ENCODE data around the gene CRHR1. TPM values are rescaled to one million over a fixed set of nuclear protein-coding genes. Genes with fewer than 3 reads are reported as not detected.

The CRHR1 gene
- total and polyA plus RNA-seq, 8 donors = not detected

GRCh38 chr17:45770632-45771270, 13.4 kb upstream of the CRHR1 start:
- no peaks in the 10 kb centered on the region for H3K9me3 ChIP-seq
- intact Hi-C loops (cut with DNase I) = no loop called here
- no peak overlapping the region for H3K27ac ChIP-seq
- no peaks in the 10 kb centered on the region for H3K4me1 ChIP-seq
- H3K36me3 ChIP-seq = no peaks in the 10 kb centered on the region
- H3K27me3 ChIP-seq = peaks cover 0 to 95% of the 10 kb centered on the region in 2 donors
- ATAC-seq (no peak), DNase-seq (peak in 1 of 4 donors; percentile 10)
- TF ChIP-seq CTCF (IDR thresholded peaks at IDR 0.05) = no peak
- no peak overlapping the region for H3K4me3 ChIP-seq

DNA sequence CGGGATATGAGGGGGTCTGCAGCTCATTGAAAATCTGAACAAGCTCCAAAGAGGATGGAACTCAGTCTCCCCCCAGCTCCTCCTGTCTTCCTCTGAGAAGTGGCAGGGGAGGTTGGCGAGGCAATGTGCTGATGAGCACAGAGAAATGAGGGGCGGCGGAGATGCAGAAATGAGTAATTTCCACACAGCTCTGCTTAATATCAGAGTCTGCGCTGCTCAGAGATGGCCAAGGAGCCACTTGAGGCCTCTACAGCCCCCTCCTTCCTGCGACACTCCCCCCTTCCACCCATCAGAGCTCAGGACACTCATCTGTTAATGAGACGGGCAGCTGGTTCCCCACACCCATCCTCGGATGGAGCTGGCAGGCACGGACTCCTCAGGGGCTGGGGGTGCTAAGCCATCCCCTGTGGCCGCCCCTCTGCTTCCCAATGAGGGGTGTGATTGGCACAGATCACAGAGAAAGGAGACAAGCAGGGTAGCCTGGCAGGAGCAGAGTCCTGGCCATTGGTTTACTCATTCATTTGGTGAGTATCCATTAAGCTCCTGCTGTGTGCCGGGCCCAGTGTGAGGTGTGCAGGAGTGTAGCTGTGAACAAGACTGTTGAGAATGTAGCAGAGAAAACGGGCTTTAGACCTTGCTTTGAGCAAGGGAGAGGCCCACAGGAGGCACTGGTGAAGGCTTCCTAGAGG, 12.7 kb upstream of the CRHR1 start:
- no peak overlapping the region for H3K27ac ChIP-seq

GRCh38 chr17:45775148-45775547, 9.0 kb upstream of the CRHR1 start:
- no peaks in the 10 kb centered on the region for H3K4me1 ChIP-seq
- H3K27ac ChIP-seq = no peak overlapping the region
- H3K36me3 ChIP-seq = no peaks in the 10 kb centered on the region
- H3K4me3 ChIP-seq = no peak overlapping the region
- DNase-seq (no peak), ATAC-seq (no peak)
- no peak for TF ChIP-seq CTCF (IDR thresholded peaks at IDR 0.05)
- peaks cover 0 to 84% of the 10 kb centered on the region in 2 donors for H3K27me3 ChIP-seq
- no peaks in the 10 kb centered on the region for H3K9me3 ChIP-seq
- intact Hi-C loops (cut with DNase I) = no loop called here

More for the DNA sequence above, 12.7 kb upstream of the CRHR1 start:
- intact Hi-C loops (cut with DNase I) = no loop called here
- no peak overlapping the region for H3K4me3 ChIP-seq
- DNase-seq (peak in 1 of 4 donors; percentile 22), ATAC-seq (no peak)
- H3K9me3 ChIP-seq = no peaks in the 10 kb centered on the region
- H3K36me3 ChIP-seq = no peaks in the 10 kb centered on the region
- no peak for TF ChIP-seq CTCF (IDR thresholded peaks at IDR 0.05)
- peaks cover 0 to 92% of the 10 kb centered on the region in 2 donors for H3K27me3 ChIP-seq
- H3K4me1 ChIP-seq = no peaks in the 10 kb centered on the region

GRCh38 chr17:45775576-45776011, 8.5 kb upstream of the CRHR1 start:
- peak in 1 of 4 donors; percentile 86 for DNase-seq
- no peak for TF ChIP-seq CTCF (IDR thresholded peaks at IDR 0.05)
- Histone ChIP-seq H3K4me1 (no peaks in the 10 kb centered on the region), H3K9me3 (no peaks in the 10 kb centered on the region), H3K36me3 (no peaks in the 10 kb centered on the region), H3K4me3 (no peak overlapping the region), H3K27me3 (peaks cover 0 to 84% of the 10 kb centered on the region in 2 donors), H3K27ac (no peak overlapping the region)
- peak; percentile 68 for ATAC-seq
- intact Hi-C loops (cut with DNase I) = no loop called here

GRCh38 chr17:45776896-45777295, 7.2 kb upstream of the CRHR1 start:
- H3K36me3 ChIP-seq = no peaks in the 10 kb centered on the region
- H3K27me3 ChIP-seq = peaks cover 0 to 84% of the 10 kb centered on the region in 2 donors
- ATAC-seq = no peak
- intact Hi-C loops (cut with DNase I) = no loop called here
- H3K4me3 ChIP-seq = no peak overlapping the region
- H3K4me1 ChIP-seq = no peaks in the 10 kb centered on the region
- H3K27ac ChIP-seq = no peak overlapping the region
- H3K9me3 ChIP-seq = no peaks in the 10 kb centered on the region
- peak in 1 of 4 donors; percentile 43 for DNase-seq
- TF ChIP-seq CTCF (IDR thresholded peaks at IDR 0.05) = no peak
